Gastroesophageal sphincter (tissue), 3 donors: Measurements from ENCODE around the gene RAB6D.

ENCODE experiments used
- CTCF ChIP-seq, 4 experiments: fragments of 200-600 bp in 2 of 4; fragments of 450-650 bp in 2 of 4; sonication (generic) in 1 of 4; IDR thresholded peaks; one replicate each; pipeline ENCODE4 v1.5.1; 2017 to 2019; ENCODE audit warnings: antibody characterized with exemption in 4 of 4, mild to moderate bottlenecking in 2 of 4, moderate library complexity in 2 of 4
- POLR2AphosphoS5 ChIP-seq: sonication (generic); formaldehyde crosslinking; IDR thresholded peaks from one replicate; pipeline ENCODE4 v1.6.1; 2017; ENCODE audit warnings: antibody characterized with exemption

- TF ChIP-seq CTCF (IDR thresholded peaks at IDR 0.05) (no peak), POLR2AphosphoS5 (no peak)
Measured at GRCh38 chr2:131365452-131365851, 1.5 kb upstream of the RAB6D start.
